Activated naive CD4-positive, alpha-beta T cell treated with anti-CD3 and anti-CD28 coated beads, Interleukin-2, amount 10 ng/mL, durations not matched to agents 7 days and 5 days (primary cell): ENCODE results near the gene ADCY1.

Experiments
- CTCF ChIA-PET: fragments of 350-600 bp; sonication (Branson Sonifier 250); formaldehyde crosslinking; loops from one replicate; lab custom pipeline; 2021; ENCODE audit warnings: antibody characterized with exemption; lab: Charles Lee
- DNase-seq: peaks from one replicate; pipeline ENCODE4 v3.0.0-alpha.2; 2020
- H3K27ac Mint-ChIP-seq: one replicate; pipeline ENCODE4 v1.8.0; 2021; ENCODE audit warnings: mild to moderate bottlenecking, moderate library complexity, mixed read lengths
- H3K27me3 Mint-ChIP-seq: one replicate; pipeline ENCODE4 v1.8.0; 2021; ENCODE audit warnings: mild to moderate bottlenecking, mixed read lengths
- H3K36me3 Mint-ChIP-seq: one replicate; pipeline ENCODE4 v1.8.0; 2021; ENCODE audit warnings: mixed read lengths
- H3K4me1 Mint-ChIP-seq: one replicate; pipeline ENCODE4 v1.8.0; 2021; ENCODE audit warnings: mixed read lengths
- H3K4me3 Mint-ChIP-seq: one replicate; pipeline ENCODE4 v1.8.0; 2021; ENCODE audit warnings: mild to moderate bottlenecking, moderate library complexity, mixed read lengths
- H3K9me3 Mint-ChIP-seq: one replicate; pipeline ENCODE4 v1.8.0; 2021; ENCODE audit warnings: mixed read lengths

ADCY1 gene

DNA sequence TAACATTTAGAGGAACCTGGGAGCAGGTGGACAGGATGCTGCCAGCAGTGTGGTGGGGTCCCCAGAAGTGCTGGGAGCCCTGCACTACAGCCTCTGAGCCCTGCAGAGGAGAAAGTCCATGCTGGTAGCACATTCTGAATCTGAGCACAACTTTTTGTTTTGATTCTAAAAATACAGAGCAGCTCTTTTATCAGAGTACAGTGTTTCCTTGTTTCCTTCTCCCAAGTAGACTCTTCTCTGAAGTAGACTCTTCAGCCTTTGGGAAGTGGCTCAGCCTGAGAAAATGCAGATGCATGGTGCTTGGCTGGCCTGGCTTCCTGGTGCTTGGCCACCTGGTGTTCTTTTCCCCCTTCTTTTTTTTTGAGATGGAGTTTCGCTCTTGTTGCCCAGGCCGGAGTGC is 9.1 kb downstream of the ADCY1 start:
- DNase-seq: no peak
- H3K36me3 Mint-ChIP-seq: no peaks in the 10 kb centered on the region
- H3K9me3 Mint-ChIP-seq: no peaks in the 10 kb centered on the region
- H3K4me1 Mint-ChIP-seq: no peaks in the 10 kb centered on the region
- H3K27ac Mint-ChIP-seq: no peak overlapping the region
- H3K4me3 Mint-ChIP-seq: no peak overlapping the region
- CTCF ChIA-PET: no interaction called here
- H3K27me3 Mint-ChIP-seq: peaks cover 7% of the 10 kb centered on the region

DNA sequence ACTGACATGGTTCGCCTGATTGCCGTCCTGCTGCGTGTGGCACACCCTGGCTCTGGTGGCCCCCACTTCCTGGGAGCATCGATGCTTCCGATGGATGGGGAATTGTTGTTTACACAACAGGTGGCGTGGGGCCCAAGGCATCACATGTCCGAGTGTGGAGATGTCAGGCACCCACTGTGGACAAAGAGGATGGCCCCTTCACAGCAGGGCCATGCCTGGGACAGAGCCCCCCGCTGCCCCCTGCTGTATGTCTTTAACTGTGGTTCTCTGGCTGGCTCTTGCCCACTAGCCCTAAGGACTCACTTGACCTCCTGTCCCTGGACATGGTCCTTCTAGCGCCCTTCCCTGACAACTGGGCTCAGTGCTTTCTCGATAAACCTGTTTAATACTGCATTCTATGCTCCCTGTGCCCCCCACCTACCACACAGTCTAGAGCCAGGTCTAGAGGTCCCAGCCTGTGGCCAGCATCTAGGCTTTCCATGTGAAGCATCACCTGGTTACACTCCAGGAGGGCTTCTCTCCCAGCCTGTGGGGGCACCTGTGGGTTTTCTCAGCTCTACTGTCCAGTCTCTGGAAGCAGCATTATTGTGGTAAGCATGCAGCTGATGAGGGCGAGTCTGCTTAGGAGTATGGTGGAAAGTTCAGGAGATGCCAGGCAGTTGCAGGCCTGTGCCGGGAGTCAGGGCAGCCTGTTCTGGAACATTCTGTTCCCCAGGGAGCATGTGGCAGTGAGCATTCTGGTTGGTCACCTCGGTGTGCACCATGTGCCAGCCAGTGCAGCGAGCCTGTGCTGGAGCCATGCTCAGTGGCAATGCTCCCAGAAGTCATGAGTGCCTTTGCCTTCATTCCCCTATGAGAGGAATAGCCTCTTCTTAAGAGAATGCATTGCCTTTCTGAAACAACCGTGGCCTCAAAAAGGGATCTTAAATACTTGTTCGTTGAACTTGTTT is 10.4 kb downstream of the ADCY1 start:
- Mint-ChIP-seq H3K9me3 (no peaks in the 10 kb centered on the region), H3K4me1 (no peaks in the 10 kb centered on the region), H3K27ac (no peak overlapping the region), H3K27me3 (peaks cover 6% of the 10 kb centered on the region), H3K36me3 (no peaks in the 10 kb centered on the region), H3K4me3 (no peak overlapping the region)
- DNase-seq: no peak
- CTCF ChIA-PET: no interaction called here

DNA sequence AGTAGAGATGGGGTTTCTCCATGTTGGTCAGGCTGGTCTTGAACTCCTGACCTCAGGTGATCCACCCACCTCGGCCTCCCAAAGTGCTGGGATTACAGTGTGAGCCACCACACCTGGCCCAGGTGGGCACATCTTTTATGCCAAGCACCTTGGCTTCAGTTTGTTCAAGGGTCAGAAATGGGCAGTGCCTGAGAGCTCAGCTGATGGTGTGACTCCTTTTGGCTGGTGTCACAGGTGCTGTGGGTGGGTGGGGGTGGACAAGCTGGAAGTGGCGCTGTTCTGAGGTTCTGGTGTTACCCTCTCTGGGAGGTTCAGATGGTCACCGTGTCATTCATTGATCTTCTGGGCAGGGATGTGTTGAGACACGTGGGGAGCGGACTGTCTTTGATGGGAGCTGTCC is 11.5 kb downstream of the ADCY1 start:
- H3K4me3 Mint-ChIP-seq: no peak overlapping the region
- H3K4me1 Mint-ChIP-seq: no peaks in the 10 kb centered on the region
- H3K9me3 Mint-ChIP-seq: no peaks in the 10 kb centered on the region
- no peak overlapping the region for H3K27ac Mint-ChIP-seq
- no peak for DNase-seq
- peaks cover 6% of the 10 kb centered on the region for H3K27me3 Mint-ChIP-seq
- H3K36me3 Mint-ChIP-seq: no peaks in the 10 kb centered on the region
- CTCF ChIA-PET: no interaction called here

DNA sequence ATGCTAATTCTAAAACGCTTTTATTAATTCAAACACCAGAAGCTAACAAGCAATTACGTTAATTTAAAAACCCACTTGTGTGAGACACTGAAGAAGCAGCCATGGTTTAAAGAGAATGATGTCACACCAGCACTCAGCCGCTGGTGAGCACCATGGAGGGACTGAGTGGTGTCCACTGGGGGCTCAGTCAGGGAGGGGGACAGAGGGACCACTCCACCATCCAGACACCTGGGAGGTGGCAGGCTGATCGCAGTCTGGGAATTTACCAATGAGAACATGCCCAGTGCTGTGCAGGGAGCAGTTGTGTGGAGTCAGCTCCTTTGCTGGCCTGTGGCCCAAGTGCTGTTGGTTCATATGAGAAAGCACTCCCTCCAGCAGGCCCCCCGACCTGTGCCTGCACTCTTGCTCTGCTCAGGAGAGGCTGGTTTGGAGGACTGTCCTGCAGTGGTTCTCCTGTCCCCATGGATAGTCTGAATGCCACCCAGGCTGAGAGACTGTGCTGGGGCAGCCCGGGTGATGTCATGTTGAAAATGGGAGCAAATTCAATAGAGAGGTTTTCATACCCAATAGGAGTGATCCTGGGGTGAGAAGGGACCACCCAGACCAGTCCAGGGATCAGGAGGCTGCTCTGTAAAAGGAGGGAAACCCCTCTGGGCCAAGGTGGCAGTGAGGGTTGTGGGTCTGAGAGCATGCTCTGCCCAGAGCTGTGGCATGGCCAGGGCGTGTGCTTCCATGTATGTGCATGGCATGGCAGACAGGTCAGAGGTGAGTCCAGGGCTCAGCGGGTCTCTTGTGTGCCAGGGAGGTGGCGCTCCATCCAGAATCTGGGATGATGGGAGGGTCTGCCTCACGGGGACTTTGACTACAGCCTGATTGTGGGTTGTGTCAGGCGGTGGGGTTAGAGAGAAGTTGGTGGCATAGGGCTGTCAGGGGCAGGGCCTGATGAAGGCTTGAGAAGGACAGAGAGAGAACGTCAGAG is 12.7 kb downstream of the ADCY1 start:
- CTCF ChIA-PET: no interaction called here
- no peaks in the 10 kb centered on the region for H3K9me3 Mint-ChIP-seq
- peaks cover 6% of the 10 kb centered on the region for H3K27me3 Mint-ChIP-seq
- H3K36me3 Mint-ChIP-seq: no peaks in the 10 kb centered on the region
- H3K4me1 Mint-ChIP-seq: no peaks in the 10 kb centered on the region
- no peak overlapping the region for H3K4me3 Mint-ChIP-seq
- no peak overlapping the region for H3K27ac Mint-ChIP-seq
- no peak for DNase-seq

DNA sequence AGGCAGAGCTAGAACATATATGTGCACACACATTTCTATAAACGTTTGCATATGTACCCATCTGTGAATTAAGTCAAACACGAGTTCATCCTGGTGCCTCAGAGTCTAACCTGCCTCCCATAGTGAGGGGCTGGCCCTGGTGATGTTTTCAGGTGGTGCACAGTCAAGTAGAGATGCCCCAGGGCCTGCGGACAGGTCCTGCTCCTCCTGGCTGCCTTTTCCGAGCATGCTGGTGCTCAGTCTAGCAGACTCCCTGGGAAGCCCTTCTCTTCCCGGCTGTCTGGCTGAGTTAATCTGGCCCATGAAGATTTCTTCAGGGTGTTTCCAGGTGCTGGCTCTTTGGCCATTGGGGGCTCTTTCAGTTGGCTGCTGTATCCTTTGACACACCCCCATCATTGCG is 14.3 kb downstream of the ADCY1 start:
- Mint-ChIP-seq H3K9me3 (no peaks in the 10 kb centered on the region), H3K27me3 (peaks cover 6% of the 10 kb centered on the region), H3K4me1 (no peaks in the 10 kb centered on the region), H3K27ac (no peak overlapping the region), H3K4me3 (no peak overlapping the region), H3K36me3 (no peaks in the 10 kb centered on the region)
- CTCF ChIA-PET: no interaction called here
- no peak for DNase-seq

DNA sequence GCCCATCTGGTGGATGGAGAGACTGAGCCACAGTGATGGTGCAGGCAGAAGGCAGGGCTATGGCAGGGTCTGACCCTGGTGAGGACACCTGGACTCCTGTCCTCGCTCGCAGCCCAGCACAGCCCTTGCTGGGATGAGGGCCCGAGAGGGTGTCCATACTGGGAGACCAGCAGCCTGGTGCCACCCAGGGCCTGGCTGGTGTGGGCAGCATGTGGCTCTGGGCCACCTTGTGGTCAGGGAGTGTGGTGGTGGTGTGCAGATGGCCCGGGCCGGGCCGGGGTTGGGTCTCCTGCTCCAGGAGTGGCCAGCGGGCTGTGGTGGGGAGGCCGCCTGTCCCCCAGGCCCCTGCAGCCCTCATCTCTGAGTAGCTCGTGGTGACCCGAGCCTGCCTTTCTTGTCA is 14.9 kb downstream of the ADCY1 start:
- no peaks in the 10 kb centered on the region for H3K4me1 Mint-ChIP-seq
- no peak for DNase-seq
- no peaks in the 10 kb centered on the region for H3K36me3 Mint-ChIP-seq
- no peak overlapping the region for H3K4me3 Mint-ChIP-seq
- H3K9me3 Mint-ChIP-seq: no peaks in the 10 kb centered on the region
- no peak overlapping the region for H3K27ac Mint-ChIP-seq
- CTCF ChIA-PET: no interaction called here
- peaks cover 6% of the 10 kb centered on the region for H3K27me3 Mint-ChIP-seq

DNA sequence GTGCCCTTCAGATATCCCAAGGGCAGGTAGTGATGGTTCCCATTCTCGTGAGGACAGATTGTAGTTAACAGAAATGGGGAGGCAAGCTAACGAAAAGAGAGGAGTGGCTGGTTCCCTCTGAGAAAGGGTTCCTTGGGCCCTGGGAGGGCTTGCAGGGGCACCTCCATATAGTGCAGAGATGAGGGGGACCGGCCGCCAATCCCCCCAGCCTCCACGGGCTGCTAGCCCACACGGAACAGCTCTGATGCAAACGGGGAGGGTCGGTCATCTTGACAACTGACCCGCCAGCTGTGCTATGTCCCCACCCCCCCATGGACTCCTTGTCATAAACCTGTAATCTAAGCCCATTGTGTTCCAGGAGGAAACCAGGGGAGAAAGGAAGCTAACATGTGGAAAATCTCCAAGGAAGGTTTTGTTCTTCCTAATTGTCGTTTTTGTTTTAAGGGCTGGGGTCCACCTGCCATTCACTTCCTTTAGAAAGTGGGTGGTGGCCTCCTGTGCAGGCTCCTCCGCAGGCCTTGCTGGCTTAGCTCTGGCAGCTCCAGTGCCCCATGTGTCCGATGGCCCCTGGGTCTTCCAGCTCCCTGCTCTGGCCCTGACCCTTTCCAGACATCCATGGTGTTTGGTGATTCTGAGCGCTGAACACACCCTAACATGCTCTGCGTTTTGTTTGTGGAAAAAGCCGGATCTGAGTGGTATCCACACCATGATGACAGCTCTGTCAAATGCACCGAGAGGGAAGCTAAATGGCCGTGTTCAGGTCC is 15.9 kb downstream of the ADCY1 start:
- CTCF ChIA-PET: no interaction called here
- Mint-ChIP-seq H3K36me3 (no peaks in the 10 kb centered on the region), H3K4me1 (no peaks in the 10 kb centered on the region), H3K9me3 (no peaks in the 10 kb centered on the region), H3K27me3 (peaks cover 6% of the 10 kb centered on the region), H3K4me3 (no peak overlapping the region), H3K27ac (no peak overlapping the region)
- DNase-seq: no peak

DNA sequence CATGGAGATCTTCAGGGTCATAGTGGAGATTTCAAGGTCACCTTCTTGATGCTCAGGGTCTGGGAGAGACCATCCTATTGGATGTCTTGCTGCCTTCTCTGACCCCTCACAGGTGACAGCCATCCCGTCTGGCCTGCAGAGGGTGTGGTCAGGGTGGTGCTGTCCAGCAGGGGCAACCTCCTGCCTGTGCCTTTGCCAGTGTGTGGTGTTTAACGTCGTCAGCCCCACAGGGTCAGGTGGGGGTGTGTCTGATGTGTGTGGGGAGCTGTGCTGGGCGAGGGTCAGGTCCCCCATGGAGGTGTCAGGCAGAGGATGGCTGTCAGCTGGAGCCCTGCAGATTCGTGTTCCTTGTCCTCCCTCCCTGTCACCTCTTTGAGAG is 16.5 kb downstream of the ADCY1 start:
- no peak overlapping the region for H3K4me3 Mint-ChIP-seq
- no peaks in the 10 kb centered on the region for H3K4me1 Mint-ChIP-seq
- H3K27me3 Mint-ChIP-seq: peaks cover 6% of the 10 kb centered on the region
- CTCF ChIA-PET: no interaction called here
- no peaks in the 10 kb centered on the region for H3K9me3 Mint-ChIP-seq
- no peak overlapping the region for H3K27ac Mint-ChIP-seq
- no peak for DNase-seq
- no peaks in the 10 kb centered on the region for H3K36me3 Mint-ChIP-seq

DNA sequence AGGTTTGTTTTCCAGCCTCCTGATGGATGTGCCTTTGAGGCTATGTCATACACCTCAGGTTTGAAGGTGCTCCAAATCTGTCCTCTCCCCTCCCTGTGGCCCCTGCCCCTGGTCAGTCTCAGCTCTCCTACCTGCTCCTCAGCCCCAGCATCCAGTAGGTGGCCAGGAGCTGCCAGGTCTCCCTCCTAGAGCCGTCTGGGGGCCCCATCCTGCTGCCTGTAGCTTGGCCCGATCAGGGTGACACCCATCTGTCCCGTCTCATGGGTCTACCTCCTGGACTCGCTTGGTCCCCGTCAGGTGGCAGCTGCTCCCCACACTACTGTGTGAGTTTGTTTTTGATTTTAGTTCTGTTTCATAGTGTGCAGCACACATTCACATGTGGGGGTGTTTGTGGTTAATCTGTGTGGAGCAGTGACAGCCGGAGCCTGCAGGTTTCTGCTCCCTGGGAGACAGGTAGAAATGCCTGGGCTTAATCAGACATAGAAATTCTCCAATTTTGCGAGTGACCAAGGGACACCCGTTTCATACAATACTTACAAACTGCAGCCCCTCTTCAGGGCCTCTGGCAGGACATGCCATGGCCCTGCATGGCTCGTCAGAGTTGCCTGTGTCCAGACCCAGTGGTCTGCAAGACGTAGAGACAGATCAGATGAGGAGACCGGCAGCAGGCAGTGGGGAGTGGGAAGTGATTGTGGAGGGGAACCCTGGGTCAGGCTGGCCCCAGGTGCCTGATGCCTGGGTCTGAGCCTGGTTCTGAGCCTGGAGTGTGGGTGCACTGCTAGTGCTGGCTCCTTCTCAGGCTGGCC is 17.1 kb downstream of the ADCY1 start:
- peaks cover 6% of the 10 kb centered on the region for H3K27me3 Mint-ChIP-seq
- no peaks in the 10 kb centered on the region for H3K4me1 Mint-ChIP-seq
- H3K9me3 Mint-ChIP-seq: no peaks in the 10 kb centered on the region
- H3K36me3 Mint-ChIP-seq: no peaks in the 10 kb centered on the region
- H3K4me3 Mint-ChIP-seq: no peak overlapping the region
- no peak overlapping the region for H3K27ac Mint-ChIP-seq
- CTCF ChIA-PET: no interaction called here
- DNase-seq: no peak

DNA sequence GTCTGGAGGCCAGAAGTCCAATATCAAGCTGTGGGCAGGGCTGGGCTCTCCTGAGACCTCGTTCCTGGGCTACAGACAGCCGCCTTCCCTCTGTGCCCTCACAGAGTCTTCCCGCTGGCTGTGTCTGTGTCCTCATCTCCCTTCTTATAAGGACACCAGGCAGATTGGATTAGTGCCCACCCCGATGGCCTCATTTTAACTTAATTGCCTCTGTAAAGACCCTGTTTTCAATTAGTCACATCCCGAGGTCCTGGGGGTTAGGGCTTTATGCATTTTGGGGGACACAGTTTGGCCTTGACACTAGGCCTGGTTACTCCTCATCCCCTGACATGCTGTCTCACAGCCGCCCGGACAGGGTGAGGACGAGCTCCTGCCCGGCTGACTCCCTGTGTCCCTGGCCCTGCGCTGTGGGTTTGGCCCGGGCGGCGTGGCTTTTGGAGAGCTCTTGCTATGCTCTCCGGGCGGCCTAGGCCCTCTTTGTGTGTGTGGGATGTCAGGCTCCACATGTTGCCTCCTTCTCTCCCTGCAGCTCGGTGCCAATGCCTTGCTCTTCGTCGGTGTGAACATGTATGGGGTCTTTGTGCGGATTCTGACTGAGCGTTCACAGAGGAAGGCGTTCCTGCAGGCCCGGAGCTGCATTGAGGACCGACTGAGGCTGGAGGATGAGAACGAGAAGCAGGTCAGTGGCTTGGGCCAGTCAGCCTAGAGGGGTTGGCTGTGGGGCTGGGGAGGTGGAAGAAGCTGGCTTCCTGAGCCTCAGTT is 18.2 kb downstream of the ADCY1 start:
- H3K4me1 Mint-ChIP-seq: no peaks in the 10 kb centered on the region
- no peaks in the 10 kb centered on the region for H3K9me3 Mint-ChIP-seq
- H3K4me3 Mint-ChIP-seq: no peak overlapping the region
- no peak for DNase-seq
- no peak overlapping the region for H3K27ac Mint-ChIP-seq
- H3K27me3 Mint-ChIP-seq: no peaks in the 10 kb centered on the region
- CTCF ChIA-PET: no interaction called here
- no peaks in the 10 kb centered on the region for H3K36me3 Mint-ChIP-seq

DNA sequence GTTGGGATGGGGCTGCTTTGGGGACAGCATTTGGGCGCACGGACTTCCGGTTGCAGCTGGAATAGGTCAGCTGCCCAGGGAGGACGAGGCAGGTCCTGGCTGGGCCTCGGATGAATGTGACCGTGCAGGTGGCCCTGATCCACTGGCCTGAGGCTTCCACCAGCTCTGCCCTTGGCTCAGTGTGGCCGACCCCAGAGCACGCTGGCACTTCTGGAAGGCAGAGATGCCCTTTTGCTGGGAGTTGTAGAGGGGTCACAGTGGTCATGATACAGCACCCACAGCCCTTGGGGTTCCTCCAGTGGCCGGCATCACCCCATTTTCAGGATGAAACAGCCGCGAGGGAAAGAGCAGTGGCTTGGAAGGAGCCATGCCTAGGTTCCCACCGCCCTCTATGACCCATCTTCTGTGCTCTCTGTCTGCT is 19.0 kb downstream of the ADCY1 start:
- no peak for DNase-seq
- CTCF ChIA-PET: no interaction called here
- Mint-ChIP-seq H3K4me3 (no peak overlapping the region), H3K27ac (no peak overlapping the region), H3K4me1 (no peaks in the 10 kb centered on the region), H3K9me3 (no peaks in the 10 kb centered on the region), H3K36me3 (no peaks in the 10 kb centered on the region), H3K27me3 (no peaks in the 10 kb centered on the region)

DNA sequence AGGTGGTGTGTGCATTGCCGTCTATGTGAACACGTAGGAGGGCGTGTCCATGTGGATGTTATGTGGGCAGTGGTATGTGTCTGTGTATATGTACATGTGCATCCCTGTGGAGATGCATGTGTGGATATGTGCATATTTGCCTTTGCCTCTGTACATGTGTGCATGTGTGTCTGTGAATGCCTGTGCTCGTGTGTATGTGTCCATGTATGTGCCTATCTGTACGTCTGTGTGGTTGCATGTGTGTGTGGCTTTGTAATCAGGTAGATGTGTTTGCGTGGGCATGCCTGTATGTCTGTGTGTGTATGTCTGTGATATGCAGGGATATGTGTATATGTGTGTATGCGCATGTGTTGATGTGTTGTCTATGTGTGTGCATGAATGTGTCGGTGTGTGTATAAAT is 19.7 kb downstream of the ADCY1 start:
- Mint-ChIP-seq H3K27ac (no peak overlapping the region), H3K4me1 (no peaks in the 10 kb centered on the region), H3K36me3 (no peaks in the 10 kb centered on the region), H3K27me3 (no peaks in the 10 kb centered on the region), H3K9me3 (no peaks in the 10 kb centered on the region), H3K4me3 (no peak overlapping the region)
- no peak for DNase-seq
- CTCF ChIA-PET: no interaction called here
